Putamen (tissue), 1 donor: ENCODE results near the gene PHLDA2.
"Not testable (repeated sequence)": the region's sequence is repeated elsewhere in the genome, so short reads cannot be mapped to it uniquely, and the experiment has no call there.

Experiments
- DNase-seq: peaks from one replicate; pipeline ENCODE4 v3.0.0-alpha.2; 2016; ENCODE audit warnings: low spot score

PHLDA2 gene

DNA sequence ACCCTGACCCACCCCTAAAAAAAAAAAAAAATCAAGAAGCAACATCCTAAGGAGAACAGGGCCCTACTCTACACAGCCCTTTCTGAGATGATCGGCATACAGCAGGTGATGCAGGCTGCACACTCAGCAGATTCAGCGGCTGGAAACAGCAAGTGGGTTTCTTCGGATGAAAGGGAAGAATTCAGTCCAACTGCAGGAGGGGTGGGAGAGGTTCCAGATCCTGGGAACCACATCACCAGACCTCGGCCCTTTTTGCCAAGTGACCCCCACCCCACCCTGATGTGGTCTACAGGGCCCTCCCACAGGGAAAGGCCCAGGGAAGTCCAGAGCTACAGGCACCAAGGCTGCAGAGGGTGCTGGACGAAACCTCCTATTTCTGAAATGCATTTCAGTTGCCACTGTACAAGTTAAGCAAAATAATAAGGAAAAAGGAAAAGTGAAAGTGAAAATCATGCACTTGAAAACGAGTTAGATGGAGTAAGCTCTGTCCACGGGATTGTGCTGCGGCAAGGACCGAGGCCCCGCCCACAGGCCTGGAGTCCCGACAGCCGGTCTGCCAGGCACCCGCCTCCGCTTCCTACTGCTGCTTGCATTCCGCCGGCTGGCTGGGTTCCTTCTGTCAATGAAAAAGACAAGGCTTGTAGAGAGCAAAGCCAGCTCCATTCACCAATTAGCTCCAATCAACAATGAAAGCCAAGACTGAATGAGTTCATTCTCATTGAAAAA, 16.0 kb upstream of the PHLDA2 start:
- DNase-seq: peak; percentile 83

DNA sequence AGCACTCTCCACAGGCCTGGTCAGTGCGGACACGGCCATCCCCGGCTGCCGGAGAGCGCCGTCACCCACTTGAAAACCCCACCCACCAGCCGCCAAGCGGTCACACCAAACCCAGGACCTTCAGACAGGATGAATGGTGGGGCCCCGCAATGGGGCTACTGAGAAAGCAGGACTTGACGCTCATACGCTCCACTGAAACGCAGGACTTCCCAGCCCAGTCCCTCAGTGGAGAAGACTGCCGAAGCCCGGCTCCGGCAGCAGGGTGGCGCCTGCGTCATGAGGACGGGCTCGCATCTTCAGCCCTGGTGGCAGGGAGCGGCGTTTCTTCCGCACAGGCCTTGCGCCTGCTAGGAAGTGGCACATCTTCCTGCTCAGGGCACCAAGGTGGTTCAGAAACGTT, 15.3 kb upstream of the PHLDA2 start:
- no peak for DNase-seq

DNA sequence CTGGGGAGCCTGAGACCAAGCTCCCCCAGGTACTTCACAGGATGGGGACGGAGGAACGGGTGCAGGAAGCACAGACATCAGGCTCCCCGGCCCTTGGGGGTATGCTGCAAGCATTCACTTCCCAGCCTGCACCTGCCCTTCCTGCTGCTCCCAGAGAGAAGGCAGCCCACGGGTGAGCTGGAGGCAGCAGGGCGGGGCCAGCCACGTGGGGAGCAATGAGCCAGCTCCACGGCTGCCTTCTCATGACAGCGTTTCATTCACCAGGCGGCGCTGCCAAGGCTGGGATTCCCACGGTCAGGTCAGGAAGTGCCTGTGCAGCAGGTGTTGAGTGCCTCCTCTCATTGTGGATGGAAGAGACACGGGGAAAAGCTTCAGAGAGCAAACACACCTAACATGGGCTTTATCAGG, 14.5 kb upstream of the PHLDA2 start:
- DNase-seq: peak; percentile 80

DNA sequence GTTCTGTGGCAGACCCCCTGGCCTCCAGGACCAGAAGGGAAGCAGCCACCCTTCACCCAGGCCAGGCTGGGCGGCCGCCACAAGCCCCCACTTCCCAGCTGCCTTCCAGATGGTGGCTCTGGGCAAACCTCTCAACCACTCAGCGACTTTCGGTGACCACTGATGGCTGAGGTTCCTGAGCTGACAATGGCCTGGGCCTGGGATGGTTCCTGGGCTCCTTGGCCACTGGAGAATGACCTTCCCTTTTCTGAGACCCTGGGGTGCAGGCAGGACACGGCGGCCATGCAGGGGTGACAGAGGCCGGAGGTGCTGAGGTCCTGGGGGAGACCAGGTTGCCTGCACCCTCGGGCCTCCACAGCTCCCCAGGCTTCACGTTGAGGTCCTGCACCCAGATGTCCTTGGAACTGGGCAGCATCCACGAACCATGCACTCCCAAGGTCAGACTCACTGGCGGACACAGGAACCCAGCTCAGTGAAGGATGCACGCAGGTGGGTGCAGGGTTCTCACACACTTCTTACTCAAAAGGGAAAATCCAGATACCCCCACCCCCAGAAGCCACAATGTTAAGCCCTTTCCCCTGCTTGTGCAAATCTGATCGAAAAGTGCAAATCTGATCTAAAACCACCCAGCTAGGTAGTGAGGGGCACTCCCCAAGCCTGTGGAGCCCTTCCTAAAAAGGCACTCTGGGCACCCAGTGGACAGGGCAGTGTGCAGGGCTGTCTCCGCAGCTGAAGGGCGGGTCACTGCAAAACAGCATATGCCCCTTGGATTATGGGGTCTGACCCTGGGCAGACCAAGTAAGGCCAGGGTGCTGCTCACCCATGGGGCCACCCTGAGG, 13.9 kb upstream of the PHLDA2 start:
- no peak for DNase-seq

DNA sequence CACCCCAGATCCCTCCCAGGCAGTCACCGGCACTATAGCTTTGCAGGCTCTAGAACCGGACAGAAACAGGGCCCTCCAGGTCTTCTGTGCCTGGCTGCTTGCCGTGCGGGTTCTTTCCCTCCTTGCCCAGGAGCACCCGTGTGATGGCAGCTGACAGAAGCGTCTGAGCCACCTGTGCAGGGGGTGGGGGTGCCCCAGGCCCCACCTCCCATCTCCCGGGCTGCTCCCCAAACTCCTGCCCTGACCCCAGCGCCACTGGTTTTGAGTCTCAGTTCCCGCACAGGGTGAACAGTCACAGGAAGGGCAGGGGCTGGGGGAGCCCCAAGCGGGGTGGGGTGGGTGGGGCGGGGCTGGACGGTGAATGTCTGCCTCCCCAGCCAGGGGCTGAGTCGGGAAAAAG, 13.2 kb upstream of the PHLDA2 start:
- DNase-seq: no peak

DNA sequence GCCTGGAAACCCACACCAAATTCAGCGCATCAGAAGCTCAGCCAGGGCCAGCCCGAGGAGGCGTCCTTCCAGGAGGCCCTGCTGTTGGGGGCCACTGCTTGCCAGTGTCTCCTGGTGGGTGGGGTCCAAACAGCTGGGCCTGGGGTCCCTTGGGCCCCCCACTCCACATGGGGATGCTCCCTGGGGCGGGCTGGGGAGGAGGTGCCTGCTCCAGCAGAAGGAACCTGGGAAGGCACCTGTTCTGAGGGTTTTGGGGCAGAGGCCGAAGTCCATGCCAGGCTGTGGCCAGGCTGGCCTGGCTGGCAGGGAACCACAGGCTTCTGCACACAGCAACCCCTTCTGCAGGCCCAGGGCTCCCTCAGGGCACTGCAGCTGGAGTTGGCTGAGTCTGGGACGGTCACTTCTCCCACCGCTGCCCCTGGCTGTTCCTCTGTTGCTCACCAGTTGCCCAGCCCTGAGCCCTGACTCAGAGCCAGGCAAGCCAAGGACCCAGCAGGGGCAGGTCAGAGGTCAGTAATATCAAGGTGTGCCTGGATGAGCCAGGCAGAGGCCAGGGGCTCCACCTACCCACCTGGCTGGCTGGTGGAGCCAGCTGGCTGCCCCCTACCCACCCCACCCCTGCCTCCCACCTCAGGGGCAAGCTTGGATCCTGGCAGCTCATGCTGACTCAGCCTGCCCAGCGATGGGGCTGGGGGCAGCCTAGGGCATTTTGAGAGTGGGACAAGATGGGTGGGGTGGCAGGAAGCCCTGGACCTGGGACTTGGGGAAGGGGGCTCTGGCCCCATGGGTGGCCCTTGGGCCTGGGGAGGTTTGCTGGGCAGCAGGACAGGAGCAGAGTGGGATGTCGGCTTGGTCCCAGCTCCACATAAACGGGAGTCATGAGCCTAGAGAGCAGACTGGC, 12.0 kb upstream of the PHLDA2 start:
- no peak for DNase-seq

DNA sequence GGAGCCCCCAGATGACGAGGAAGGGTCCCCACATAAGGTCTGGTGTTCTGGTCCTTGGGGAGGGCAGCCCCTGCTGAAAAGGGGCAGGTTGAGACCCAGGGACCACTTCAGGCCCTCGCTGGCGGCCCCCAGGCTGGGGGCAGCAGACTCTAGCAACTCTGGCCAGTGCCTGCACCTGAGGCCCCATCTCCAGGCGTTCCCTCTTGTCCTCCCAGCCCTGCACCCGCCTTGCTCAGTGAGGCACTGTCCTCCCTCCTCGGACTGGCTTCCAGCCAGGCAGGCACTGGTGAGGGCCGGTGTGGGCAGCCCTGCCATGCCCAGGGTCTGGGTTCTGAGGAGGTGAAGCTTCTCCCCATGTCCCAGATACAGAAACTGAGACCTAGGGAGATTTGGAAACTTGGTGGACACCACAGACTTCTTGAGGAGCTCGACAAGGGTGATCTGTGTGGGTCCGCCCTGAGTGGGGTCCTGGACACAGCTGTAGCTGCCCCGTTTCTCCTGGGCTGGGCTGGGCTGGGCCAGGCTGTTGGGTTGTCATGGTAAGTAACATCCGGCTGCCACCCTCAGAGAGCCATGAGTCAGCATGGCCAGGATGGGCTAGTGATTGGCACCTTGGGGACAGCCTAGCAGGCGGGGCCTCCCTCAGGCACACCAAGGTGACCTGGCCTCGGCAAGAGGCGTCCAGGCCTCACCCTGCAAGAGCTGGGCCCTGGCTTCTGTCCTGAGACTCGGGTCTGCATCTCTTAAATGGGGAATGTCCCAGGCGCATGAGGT, 11.1 kb upstream of the PHLDA2 start:
- DNase-seq: no peak

DNA sequence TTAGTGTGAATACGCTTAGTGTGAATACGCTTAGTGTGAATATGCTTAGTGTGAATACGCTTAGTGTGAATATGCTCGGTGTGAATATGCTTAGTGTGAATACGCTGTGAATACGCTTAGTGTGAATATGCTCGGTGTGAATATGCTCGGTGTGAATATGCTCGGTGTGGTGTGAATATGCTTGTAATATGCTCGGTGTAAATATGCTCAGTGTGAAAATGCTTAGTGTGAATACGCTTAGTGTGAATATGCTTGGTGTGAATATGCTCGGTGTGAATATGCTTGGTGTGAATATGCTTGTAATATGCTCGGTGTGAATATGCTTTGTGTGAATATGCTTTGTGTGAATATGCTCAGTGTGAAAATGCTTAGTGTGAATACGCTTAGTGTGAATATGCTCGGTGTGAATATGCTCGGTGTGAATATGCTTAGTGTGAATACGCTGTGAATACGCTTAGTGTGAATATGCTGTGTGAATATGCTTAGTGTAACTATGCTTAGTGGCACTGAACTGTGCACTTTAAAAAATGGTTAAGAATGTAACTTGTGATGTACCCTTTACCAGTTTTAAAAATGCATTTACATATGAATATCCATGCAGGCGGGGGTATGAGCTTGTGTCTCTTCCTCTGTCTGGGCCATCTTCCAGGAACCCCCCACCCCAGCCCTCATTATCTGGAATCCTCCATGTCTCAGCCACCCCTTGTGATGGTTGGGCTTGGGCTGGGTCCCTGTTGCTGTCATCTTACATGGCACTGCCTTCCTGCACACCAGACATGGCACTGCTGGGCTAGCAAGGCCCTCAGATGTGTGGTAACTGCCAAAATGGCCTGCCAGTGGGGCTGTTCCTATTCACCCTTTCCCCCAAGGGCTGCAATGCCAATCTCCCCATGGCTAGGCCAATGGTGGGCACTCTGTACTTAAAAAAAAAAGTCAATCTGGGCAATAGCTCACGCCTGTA, 9.5 kb upstream of the PHLDA2 start:
- DNase-seq: not testable (repeated sequence)

DNA sequence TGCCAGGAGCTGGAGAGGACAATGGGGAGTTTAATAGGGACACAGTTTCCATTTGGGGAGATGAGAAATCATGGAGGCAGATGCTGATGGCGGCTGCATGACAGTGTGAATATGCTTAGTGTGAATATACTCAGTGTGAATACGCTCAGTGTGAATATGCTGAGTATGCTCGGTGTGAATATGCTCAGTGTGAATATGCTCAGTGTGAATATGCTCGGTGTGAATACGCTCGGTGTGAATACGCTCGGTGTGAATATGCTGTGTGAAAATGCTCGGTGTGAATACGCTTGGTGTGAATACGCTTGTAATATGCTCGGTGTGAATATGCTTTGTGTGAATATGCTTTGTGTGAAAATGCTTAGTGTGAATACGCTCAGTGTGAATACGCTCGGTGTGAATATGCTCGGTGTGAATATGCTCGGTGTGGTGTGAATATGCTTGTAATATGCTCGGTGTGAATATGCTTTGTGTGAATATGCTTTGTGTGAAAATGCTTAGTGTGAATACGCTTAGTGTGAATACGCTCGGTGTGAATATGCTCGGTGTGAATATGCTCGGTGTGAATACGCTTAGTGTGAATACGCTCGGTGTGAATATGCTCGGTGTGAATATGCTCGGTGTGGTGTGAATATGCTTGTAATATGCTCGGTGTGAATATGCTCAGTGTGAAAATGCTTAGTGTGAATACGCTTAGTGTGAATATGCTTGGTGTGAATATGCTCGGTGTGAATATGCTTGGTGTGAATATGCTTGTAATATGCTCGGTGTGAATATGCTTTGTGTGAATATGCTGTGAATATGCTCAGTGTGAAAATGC, 8.6 kb upstream of the PHLDA2 start:
- not testable (repeated sequence) for DNase-seq

DNA sequence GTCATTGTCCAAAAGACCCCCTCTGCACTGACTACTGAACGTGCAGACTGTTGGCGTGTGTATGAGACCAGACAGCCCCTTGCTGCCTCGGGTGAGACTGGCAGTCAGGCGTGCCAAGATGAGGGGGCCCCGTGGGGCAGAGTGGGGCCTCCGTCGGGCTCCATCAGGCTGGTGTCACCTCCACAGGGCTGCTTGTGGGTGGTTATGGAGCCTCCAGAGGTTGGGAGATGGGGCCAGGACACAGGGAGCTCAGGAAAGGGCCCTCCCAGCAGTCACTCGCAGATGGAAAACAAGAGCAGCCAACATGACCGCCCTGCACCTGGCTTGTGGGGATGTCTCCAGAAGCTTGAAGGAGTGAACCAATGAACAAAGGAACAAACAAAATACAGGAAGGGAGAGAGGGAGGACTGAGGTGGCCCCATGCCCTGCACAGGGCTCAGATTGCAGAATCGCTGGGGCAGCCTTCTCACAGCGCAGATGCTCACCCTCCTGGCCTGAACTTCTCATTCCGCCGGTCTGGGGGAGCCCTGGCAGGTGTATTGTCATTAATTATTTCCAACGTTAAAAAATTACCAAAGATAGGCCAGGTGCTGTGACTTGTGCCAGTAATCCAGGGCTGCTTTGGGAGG, 5.5 kb upstream of the PHLDA2 start:
- DNase-seq: no peak

DNA sequence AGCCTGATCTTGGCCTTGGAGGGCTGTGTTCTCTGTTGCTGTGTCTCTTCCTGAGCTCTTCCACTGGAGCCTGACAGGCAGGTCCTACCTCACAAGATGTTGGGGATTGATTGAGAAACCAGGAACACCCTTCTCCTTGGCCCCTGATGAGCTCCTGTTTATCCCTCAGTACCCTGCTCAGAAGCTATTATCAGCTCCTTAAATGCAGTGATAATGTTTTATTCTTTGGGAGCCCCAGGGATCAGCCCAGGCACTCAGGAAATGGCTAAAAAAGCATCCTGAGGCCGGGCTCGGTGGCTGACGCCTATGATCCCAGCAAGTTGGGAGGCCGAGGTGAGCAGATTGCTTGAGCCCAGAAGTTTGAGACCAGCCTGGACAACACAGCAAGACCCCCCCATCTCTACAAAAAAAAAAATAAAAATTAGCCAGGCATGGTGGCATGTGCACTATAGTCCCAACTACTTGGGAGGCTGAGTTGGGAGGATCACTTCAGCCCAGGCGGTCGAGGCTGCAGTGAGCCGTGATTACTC, 4.9 kb upstream of the PHLDA2 start:
- no peak for DNase-seq

DNA sequence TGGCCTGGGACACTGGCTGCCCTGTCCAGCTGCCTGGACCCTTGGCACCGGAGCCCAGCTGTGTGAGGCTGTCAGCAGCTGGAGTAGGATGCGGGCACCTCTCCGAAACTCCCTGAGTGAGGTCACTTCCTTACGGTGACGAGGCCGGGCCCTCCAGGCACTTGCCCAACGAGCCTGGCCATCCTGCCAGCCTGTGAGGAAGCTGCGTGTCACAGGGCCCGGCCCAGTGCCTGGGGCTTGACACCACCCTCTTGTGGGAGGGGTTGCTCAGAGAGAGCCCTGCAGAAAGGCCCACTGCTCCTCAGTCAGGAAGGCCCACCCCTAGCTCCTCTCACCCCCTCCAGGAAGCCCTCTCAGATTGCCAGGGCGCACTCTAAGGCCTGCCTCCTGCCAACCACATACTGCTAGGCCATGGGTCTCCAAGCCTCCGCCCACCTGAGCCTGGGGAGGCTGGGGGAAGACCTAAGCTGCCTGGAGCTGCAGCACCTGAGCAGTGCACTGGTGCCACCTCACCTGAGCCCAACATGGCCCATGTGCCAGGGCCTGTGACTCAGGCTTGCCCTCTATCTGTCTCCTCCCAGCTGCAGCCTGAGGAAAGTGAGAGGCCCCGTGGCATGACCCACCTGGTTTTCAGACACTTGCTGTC, 4.3 kb upstream of the PHLDA2 start:
- no peak for DNase-seq

DNA sequence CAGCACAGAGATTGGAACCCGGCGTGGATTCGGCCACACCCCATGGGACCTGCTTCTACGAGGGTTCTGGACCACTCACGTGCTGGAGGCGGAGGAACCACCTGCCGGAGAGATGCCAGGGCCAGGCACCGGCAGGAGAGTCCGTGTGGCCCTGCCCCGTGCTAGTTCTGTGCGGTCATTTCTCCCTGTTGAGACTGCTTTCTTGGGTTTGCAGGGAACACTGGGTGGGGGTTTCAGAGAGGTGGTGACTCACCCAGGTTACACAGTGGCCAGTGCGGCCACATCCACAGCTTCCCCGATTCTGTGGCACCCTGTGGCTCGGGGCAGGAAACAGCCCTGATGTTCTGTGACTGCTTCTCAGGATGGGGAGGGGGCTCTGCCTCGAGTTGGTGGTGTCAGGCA, 3.6 kb upstream of the PHLDA2 start:
- DNase-seq: no peak

DNA sequence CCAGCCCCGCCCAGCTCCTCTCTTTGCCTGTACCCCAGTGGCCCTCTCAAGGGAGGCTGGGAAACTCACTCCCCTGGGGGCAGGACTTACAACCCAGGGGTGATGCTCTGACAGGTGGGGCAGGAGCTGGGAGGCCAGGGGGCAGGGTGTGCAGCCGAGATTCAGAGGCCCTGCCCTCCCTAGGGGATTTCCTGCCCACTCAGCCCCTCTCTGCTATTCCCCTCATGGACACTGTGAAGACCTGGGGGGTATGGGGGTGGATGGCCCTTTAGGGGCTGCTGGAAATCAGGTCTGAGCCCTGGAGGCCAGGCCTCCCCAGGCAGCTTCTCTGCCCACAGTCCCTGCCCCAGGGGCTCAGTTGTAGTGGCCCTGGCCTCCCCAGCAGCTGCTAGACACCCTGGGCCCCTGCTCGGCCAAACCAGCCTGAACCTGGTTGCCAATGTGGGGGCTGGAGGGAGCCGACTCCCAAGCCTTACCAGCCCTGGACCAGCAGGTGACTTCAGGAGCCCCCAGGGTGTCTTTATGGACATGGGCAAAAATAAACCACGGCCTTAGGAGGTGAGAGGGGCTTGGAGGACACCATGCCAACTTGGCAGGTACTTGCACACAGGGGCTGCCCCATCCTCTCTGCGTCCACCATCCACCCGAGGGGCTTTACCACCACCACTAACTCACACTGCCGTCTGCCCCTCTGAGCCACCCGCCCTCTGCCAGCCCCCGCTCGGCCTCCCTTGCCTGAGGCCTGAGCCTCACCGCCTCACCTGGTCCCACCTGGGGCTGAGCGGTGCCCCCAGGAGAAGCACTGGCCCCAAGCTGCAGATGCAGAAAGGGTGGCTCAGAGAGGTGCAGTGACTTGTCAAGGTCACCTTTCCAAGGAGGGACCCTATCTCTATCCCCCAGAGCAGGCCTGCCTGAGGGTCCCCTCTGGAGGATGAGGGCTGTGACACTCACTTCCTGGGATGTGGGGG, 2.8 kb upstream of the PHLDA2 start:
- DNase-seq: no peak

DNA sequence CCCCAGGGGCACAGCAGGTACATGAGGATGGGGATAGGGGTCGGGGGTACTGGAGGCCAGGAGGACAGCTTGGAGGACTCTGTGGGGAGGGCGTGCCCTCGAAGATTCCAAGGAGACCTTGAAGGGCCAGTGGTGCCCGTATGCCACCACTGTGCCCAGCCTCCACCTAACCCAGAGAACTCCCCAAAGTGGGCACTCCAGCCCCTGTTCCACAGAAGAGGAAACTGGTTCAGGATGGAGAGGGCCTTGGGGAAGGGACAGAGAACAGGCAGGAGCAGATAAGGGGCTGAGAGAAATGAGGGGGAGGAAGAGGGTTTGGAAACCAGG, 2.2 kb upstream of the PHLDA2 start:
- DNase-seq: no peak

DNA sequence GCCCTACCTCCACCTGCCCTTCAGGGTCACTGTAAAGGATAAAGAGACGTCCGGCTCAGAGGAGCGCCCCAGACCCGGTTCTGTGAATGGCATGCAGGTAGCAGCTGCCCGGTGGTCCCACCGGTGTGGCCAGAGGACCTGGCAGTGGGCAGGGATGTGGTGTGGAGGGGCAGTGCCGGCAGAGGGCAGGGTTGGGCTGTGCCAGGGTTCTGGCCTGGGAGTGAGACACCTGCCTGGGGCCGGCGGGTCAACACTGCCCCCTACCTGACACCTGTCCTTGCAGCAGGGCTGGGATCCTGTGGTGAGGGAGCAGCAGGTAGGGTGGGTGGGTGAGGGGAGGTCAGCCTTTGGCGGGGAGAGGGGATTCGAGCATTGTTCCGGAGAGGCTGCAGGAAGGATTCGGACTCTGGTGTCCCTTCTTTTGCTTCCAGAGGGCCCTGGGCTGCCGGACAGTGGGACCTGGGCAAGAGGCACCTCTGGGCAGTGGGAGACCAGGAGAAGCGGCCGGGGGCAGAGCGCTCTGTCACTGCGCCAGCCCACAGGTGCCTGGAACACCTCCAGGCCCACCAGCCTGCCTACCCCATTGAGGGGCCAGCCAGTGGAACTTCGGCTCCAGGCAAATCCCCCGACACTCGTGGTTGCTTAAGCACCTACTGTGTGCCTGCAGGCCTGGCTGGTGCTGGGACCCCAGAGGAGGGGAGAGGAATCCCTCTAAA, 1.6 kb upstream of the PHLDA2 start:
- DNase-seq: no peak
